Progenitor cell of endocrine pancreas (in vitro differentiated cells): ENCODE results near the gene SLC4A3. TPM values are rescaled to one million over a fixed set of nuclear protein-coding genes. Genes with fewer than 3 reads are reported as not detected.

ENCODE experiments used
- DNase-seq: peaks from one replicate; pipeline ENCODE4 v3.0.0; 2021; ENCODE audit warnings: low spot score; ENCODE audit not compliant: unreplicated experiment
- H3K27ac Mint-ChIP-seq: 2 replicates; pipeline ENCODE4 v1.8.0; 2021; ENCODE audit warnings: mild to moderate bottlenecking, moderate library complexity, mixed read lengths
- H3K27me3 Mint-ChIP-seq: 2 replicates; pipeline ENCODE4 v1.8.0; 2021; ENCODE audit warnings: mixed read lengths
- H3K36me3 Mint-ChIP-seq: 2 replicates; pipeline ENCODE4 v1.8.0; 2022; ENCODE audit warnings: mixed read lengths; ENCODE audit not compliant: insufficient read depth
- H3K4me1 Mint-ChIP-seq: 2 replicates; pipeline ENCODE4 v1.8.0; 2021; ENCODE audit warnings: low read depth, mixed read lengths
- H3K4me3 Mint-ChIP-seq: 2 replicates; pipeline ENCODE4 v1.8.0; 2021; ENCODE audit warnings: low read depth, mild to moderate bottlenecking, moderate library complexity, mixed read lengths
- H3K9me3 Mint-ChIP-seq: 2 replicates; pipeline ENCODE4 v1.8.0; 2021; ENCODE audit warnings: low read depth, mixed read lengths
- CTCF ChIP-seq: fragments of 200-600 bp; sonication (generic); IDR thresholded peaks from one replicate; pipeline ENCODE4 v1.5.0; 2021; ENCODE audit warnings: antibody characterized with exemption, mild to moderate bottlenecking; ENCODE audit not compliant: unreplicated experiment
- long read RNA-seq: library from polyadenylated mRNA; unstranded; transcript quantifications from one replicate; pipeline ENCODE4 v2.0.0, GENCODE V29; 2020
- total RNA-seq: library from RNA; stranded (reverse); gene quantifications from 2 replicates; pipeline ENCODE4 v1.2.1, GENCODE V29; 2021

Gene SLC4A3, protein sequence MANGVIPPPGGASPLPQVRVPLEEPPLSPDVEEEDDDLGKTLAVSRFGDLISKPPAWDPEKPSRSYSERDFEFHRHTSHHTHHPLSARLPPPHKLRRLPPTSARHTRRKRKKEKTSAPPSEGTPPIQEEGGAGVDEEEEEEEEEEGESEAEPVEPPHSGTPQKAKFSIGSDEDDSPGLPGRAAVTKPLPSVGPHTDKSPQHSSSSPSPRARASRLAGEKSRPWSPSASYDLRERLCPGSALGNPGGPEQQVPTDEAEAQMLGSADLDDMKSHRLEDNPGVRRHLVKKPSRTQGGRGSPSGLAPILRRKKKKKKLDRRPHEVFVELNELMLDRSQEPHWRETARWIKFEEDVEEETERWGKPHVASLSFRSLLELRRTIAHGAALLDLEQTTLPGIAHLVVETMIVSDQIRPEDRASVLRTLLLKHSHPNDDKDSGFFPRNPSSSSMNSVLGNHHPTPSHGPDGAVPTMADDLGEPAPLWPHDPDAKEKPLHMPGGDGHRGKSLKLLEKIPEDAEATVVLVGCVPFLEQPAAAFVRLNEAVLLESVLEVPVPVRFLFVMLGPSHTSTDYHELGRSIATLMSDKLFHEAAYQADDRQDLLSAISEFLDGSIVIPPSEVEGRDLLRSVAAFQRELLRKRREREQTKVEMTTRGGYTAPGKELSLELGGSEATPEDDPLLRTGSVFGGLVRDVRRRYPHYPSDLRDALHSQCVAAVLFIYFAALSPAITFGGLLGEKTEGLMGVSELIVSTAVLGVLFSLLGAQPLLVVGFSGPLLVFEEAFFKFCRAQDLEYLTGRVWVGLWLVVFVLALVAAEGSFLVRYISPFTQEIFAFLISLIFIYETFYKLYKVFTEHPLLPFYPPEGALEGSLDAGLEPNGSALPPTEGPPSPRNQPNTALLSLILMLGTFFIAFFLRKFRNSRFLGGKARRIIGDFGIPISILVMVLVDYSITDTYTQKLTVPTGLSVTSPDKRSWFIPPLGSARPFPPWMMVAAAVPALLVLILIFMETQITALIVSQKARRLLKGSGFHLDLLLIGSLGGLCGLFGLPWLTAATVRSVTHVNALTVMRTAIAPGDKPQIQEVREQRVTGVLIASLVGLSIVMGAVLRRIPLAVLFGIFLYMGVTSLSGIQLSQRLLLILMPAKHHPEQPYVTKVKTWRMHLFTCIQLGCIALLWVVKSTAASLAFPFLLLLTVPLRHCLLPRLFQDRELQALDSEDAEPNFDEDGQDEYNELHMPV
- 17.0 and 19.7 TPM in 2 replicates for total RNA-seq
- long read RNA-seq, partial matches to known transcripts = 1 of 2 reads
- long read RNA-seq, other reads (novel, unspliced or antisense) = 1 of 2 reads

GRCh38 chr2:219627103-219628100, at the start of gene SLC4A3:
Gene SLC4A3 (plus strand): TSS chr2:219627630. CDS start chr2:219627993, 363 bp downstream.
- peaks cover 28% of the 10 kb centered on the region for H3K27me3 Mint-ChIP-seq
- DNase-seq = peak; percentile 36
- peaks cover 6% of the 10 kb centered on the region for H3K4me1 Mint-ChIP-seq
- H3K27ac Mint-ChIP-seq = peak within 1 kb of the TSS; percentile 75
- TF ChIP-seq CTCF = peak; percentile 19
- no peaks in the 10 kb centered on the region for H3K36me3 Mint-ChIP-seq
- peak within 1 kb of the TSS; percentile 76 for H3K4me3 Mint-ChIP-seq
- H3K9me3 Mint-ChIP-seq = no peaks in the 10 kb centered on the region

GRCh38 chr2:219578811-219579613, 48.4 kb upstream of the SLC4A3 start:
- Mint-ChIP-seq H3K4me3 (no peak overlapping the region), H3K9me3 (no peaks in the 10 kb centered on the region), H3K27ac (no peak overlapping the region), H3K27me3 (no peaks in the 10 kb centered on the region), H3K4me1 (peaks cover 31% of the 10 kb centered on the region), H3K36me3 (no peaks in the 10 kb centered on the region)
- TF ChIP-seq CTCF = no peak
- DNase-seq = no peak

GRCh38 chr2:219581346-219581745, 46.1 kb upstream of the SLC4A3 start:
- H3K4me1 Mint-ChIP-seq = peaks cover 19% of the 10 kb centered on the region
- no peak overlapping the region for H3K4me3 Mint-ChIP-seq
- H3K27ac Mint-ChIP-seq = no peak overlapping the region
- peaks cover 9% of the 10 kb centered on the region for H3K27me3 Mint-ChIP-seq
- H3K36me3 Mint-ChIP-seq = no peaks in the 10 kb centered on the region
- DNase-seq = no peak
- H3K9me3 Mint-ChIP-seq = no peaks in the 10 kb centered on the region
- TF ChIP-seq CTCF = no peak

GRCh38 chr2:219591091-219591490, 36.3 kb upstream of the SLC4A3 start:
- H3K36me3 Mint-ChIP-seq = no peaks in the 10 kb centered on the region
- no peak overlapping the region for H3K27ac Mint-ChIP-seq
- H3K4me1 Mint-ChIP-seq = peaks cover 3% of the 10 kb centered on the region
- no peaks in the 10 kb centered on the region for H3K9me3 Mint-ChIP-seq
- no peak for DNase-seq
- H3K4me3 Mint-ChIP-seq = no peak overlapping the region
- peaks cover 8% of the 10 kb centered on the region for H3K27me3 Mint-ChIP-seq
- TF ChIP-seq CTCF = no peak
